ENCODE measurements around the gene MRGPRG. TPM values are rescaled to one million over a fixed set of nuclear protein-coding genes. Genes with fewer than 3 reads are reported as not detected.

The MRGPRG gene
- not detected in 2 replicates for total RNA-seq

DNA sequence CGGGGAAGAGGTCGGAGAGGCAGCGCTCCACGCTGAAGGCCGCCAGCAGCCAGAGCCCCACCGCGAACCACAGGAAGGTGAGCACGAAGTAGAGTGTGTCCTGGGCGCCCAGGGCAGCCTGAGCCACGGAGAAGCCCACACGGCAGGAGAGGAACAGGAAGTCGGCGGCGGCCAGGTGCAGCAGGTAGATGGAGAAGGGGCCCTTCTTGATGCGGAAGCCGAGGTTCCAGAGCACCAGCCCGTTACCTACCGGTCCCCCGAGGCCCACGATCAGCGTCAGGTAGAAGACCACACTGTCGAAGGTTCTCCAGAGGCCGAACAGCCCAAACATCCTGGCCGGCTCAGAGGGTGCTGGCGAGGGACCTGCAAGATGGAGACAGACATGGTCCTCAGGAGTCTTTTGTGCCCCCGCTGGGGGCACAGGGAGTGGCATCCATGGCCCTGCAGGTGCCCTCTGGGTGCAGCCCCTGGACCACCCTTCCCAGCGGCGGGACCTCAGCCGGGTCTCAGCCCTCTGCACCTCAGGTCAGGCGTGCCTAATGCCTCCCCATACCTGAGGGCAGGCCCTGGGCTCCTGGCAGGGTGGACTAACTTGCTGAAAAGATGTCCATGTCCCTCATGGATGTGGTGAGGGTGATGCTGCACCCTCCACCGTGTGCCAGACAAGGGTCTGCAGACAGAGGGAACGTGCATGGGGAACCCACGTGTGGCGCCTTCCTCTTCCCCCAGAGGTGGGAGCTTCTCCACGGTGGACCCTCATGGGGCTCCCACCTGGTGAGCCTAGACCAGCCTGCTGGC lies at the start of gene MRGPRG:
Gene MRGPRG, minus strand, starts transcription at position 331 of the 798 bp plus-strand sequence. Its CDS starts 0 bp downstream, at position 331.

GRCh38 chr11:3231851-3232744 lies 13.5 kb upstream of the MRGPRG start, which contains the start of gene MRGPRE:
Gene MRGPRE, minus strand, starts transcription at chr11:3232417. Its CDS starts 3,618 bp downstream, at chr11:3228799.

Other genes with a start within 250 kb of the MRGPRG start
- 48.1 and 54.7 TPM in 2 replicates for gene NAP1L4, start 226.5 kb downstream of the MRGPRG start, total RNA-seq
- 37.8 and 38.7 TPM in 2 replicates for gene CARS1, start 161.4 kb downstream of the MRGPRG start, total RNA-seq
- 29.2 and 42.4 TPM in 2 replicates for gene OSBPL5, start 53.5 kb downstream of the MRGPRG start, total RNA-seq
- not detected in 2 replicates for gene MRGPRE, start 13.6 kb upstream of the MRGPRG start, total RNA-seq
- 10.4 and 13.2 TPM in 2 replicates for gene ZNF195, start 160.3 kb upstream of the MRGPRG start, total RNA-seq